ENCODE data around the gene RHOT2. TPM values are rescaled to one million over a fixed set of nuclear protein-coding genes. Genes with fewer than 3 reads are reported as not detected.

Gene RHOT2
- total RNA-seq, 1 experiment from 2014 or later = 98.5 TPM

DNA sequence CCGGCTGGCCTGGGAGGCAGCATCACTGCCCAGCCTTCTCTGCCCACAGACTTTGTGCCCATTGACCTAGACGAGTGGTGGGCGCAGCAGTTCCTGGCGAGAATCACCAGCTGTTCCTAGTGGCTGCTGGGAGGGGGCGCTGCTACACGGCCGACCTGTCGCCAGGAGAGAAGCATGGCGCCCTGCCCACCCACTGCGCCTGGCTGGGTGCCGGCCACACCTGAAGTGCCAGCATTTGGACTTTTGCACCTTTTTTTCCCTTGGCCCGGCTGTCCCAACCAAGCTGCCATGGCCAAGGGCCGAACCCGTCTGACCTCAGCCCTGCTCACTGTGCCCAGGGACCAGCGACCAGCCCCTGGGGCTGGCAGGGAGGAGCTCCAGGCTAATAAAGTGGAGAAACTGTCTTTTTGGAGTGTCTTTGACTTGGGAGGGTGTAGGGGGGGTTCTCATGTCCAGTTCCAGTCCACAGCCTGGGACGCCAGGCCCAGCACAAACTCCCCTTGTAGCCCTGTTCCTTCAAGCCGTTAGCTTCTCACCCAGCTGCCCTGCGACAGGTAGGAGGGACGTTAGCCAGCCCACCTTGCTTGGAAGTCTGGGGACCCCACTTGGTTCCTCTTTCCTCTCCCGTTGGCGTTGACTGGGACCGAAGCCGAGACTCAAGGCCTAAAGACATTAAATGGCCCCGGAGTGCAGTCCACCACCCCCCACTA is 19.7 kb upstream of the RHOT2 start:
- peak overlapping the region; percentile 84 for H3K4me2 ChIP-seq (ENCODE audit: low read length)
- ATAC-seq (peak; percentile 47), DNase-seq (ENCODE audit: low read depth, low spot score) (no peak)
- H3K27me3 ChIP-seq (ENCODE audit: insufficient read depth, low read length) = no peaks in the 10 kb centered on the region
- ChIA-PET CTCF (interaction anchor here (0.7 to 2.3 kb wide), 3 partner anchors 12 to 55 kb away, joined by 4 to 13 read pairs (median 5); no protein-coding TSS in a partner anchor), RAD21 (ENCODE audit: low non-redundant PET in 1 of 2, low total read pairs in 2 of 2, uncharacterized antibody in 2 of 2, unreplicated experiment in 2 of 2) (no interaction called here), POLR2A (no interaction called here)
- TSS peak; percentile 83 for BruUV-seq (replicated peaks)
- H4K20me1 ChIP-seq (ENCODE audit: insufficient read depth) = no peaks in the 10 kb centered on the region
- no peaks in the 10 kb centered on the region for H3K9me2 ChIP-seq (ENCODE audit: insufficient read depth)
- peaks cover 19 to 47% of the 10 kb centered on the region in 2 experiments for H3K4me1 ChIP-seq (ENCODE audit: control insufficient read depth in 1 of 2, insufficient read depth in 2 of 2, low read length in 2 of 2)
- peak overlapping the region; percentile 64 to 68 for H3K4me3 ChIP-seq (replicated peaks in 1 of 2; ENCODE audit: low read depth in 1 of 2, low read length in 2 of 2)
- no peak overlapping the region for H2AFZ ChIP-seq (ENCODE audit: low read depth, low read length, poor library complexity, severe bottlenecking)
- intact Hi-C loops (cut with micrococcal nuclease) = no loop called here
- peak overlapping the region; percentile 96 for H3K27ac ChIP-seq (ENCODE audit: low read depth, low read length)
- H3K79me2 ChIP-seq (ENCODE audit: insufficient read depth, low read length) = peaks cover 34% of the 10 kb centered on the region
- TF ChIP-seq EZH2 (IDR thresholded peaks at IDR 0.05) = no peak
- TF ChIP-seq SRF (IDR thresholded peaks at IDR 0.05; ENCODE audit: low read depth) = no peak
- TF ChIP-seq, protein P1, sequence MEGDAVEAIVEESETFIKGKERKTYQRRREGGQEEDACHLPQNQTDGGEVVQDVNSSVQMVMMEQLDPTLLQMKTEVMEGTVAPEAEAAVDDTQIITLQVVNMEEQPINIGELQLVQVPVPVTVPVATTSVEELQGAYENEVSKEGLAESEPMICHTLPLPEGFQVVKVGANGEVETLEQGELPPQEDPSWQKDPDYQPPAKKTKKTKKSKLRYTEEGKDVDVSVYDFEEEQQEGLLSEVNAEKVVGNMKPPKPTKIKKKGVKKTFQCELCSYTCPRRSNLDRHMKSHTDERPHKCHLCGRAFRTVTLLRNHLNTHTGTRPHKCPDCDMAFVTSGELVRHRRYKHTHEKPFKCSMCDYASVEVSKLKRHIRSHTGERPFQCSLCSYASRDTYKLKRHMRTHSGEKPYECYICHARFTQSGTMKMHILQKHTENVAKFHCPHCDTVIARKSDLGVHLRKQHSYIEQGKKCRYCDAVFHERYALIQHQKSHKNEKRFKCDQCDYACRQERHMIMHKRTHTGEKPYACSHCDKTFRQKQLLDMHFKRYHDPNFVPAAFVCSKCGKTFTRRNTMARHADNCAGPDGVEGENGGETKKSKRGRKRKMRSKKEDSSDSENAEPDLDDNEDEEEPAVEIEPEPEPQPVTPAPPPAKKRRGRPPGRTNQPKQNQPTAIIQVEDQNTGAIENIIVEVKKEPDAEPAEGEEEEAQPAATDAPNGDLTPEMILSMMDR (IDR thresholded peaks at IDR 0.05 in 2 of 3, conservative IDR thresholded peaks at IDR 0.05 in 1 of 3; ENCODE audit: borderline replicate concordance in 1 of 3, insufficient read depth in 1 of 3, low read depth in 2 of 3, low read length in 2 of 3) = peak; percentile 40 to 59 (median 53); a peak in 4 of 6 replicates
- no peak; the same call in 1 of the 2 replicates for TF ChIP-seq SIN3A (IDR thresholded peaks at IDR 0.05; ENCODE audit: low read depth)
- TF ChIP-seq RAD21 (IDR thresholded peaks at IDR 0.05; ENCODE audit: low read depth) = peak; percentile 35
- peak; percentile 70 for TF ChIP-seq YY1 (IDR thresholded peaks at IDR 0.05; ENCODE audit: extremely low read depth, insufficient replicate concordance, low read depth, low read length)
- TF ChIP-seq, protein P2, sequence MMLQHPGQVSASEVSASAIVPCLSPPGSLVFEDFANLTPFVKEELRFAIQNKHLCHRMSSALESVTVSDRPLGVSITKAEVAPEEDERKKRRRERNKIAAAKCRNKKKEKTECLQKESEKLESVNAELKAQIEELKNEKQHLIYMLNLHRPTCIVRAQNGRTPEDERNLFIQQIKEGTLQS (IDR thresholded peaks at IDR 0.05) = no peak
- TF ChIP-seq POLR2AphosphoS5 (IDR thresholded peaks at IDR 0.05; ENCODE audit: low read depth, low read length) = peak; percentile 37; the same call in 1 of the 2 replicates
- peak overlapping the region; percentile 82 for H3K9ac ChIP-seq (ENCODE audit: low read length)
- no peaks in the 10 kb centered on the region for H3K36me3 ChIP-seq (ENCODE audit: control insufficient read depth in 1 of 2, insufficient read depth in 2 of 2, low read length in 2 of 2)
- H3K9me3 ChIP-seq (ENCODE audit: control insufficient read depth in 1 of 2, insufficient read depth in 1 of 2, low read depth in 1 of 2, low read length in 2 of 2) = no peaks in the 10 kb centered on the region

Measured in HCT116 (cell line).